K562 (cell line): ENCODE results near the gene SVIL. TPM values are rescaled to one million over a fixed set of nuclear protein-coding genes. Genes with fewer than 3 reads are reported as not detected.

ENCODE experiments used
- ATAC-seq: fragments of 200-7000 bp; cut with Tn5 transposase; 3 replicates; pipeline ENCODE4 v1.9.1; 2020; ENCODE audit warnings: moderate library complexity
- BruUV-seq: library from RNA; stranded (reverse); fragments of 400-500 nt; replicated peaks from 2 replicates; lab custom pipeline; 2021; lab: Mats Ljungman, UMichigan
- CTCF ChIA-PET: fragments of 300-600 bp; formaldehyde crosslinking; extraction: SDS; loops from one replicate; lab custom pipeline; 2021; ENCODE audit warnings: low intra/inter-chr PET ratio; lab: Yijun Ruan, JAX
- POLR2A ChIA-PET: fragments of 300-600, 350-650 bp; sonication (Branson Sonifier 250); formaldehyde crosslinking; extraction: SDS; loops from one replicate; lab custom pipeline; 2021; ENCODE audit warnings: antibody characterized with exemption, inconsistent platforms; lab: Yijun Ruan, JAX
- DNase-seq, 4 experiments: peaks; one replicate each; pipeline versions ENCODE4 v3.0.0 to v3.0.0-alpha.2; 2011 to 2018; ENCODE audit warnings: low spot score in 3 of 4, mixed read lengths in 3 of 4; ENCODE audit errors: extremely low read depth in 1 of 4
- FAIRE-seq: peaks from 2 replicates; lab custom pipeline; 2011; peaks lifted over from hg19 to GRCh38; lab: Jason Lieb, UNC
- H2AFZ ChIP-seq: 2 replicates; pipeline ENCODE4 v1.6.0; 2011; ENCODE audit warnings: low read depth, low read length, control low read depth, inconsistent platforms
- H3K27ac ChIP-seq: fragments of 200-600 bp; 3 replicates; pipeline ENCODE4 v1.8.0; 2011; ENCODE audit warnings: low read depth, mild to moderate bottlenecking, control low read depth, inconsistent platforms, low read length, moderate library complexity, mixed read lengths; ENCODE audit errors: extremely low read depth
- H3K27me3 ChIP-seq, 2 experiments: fragments of 300-600 bp in 1 of 2; 2 replicates in 1 of 2; 3 replicates in 1 of 2; pipeline versions ENCODE4 v1.6.0 to v1.8.0; 2011; ENCODE audit warnings: inconsistent platforms in 2 of 2, low read length in 2 of 2, mild to moderate bottlenecking in 1 of 2, mixed read lengths in 1 of 2, moderate library complexity in 1 of 2; ENCODE audit not compliant: control insufficient read depth in 2 of 2, insufficient read depth in 2 of 2
- H3K36me3 ChIP-seq: fragments of 300-600 bp; 3 replicates; pipeline ENCODE4 v1.8.0; 2011; ENCODE audit warnings: mild to moderate bottlenecking, low read length, inconsistent platforms; ENCODE audit not compliant: control insufficient read depth, insufficient read depth
- H3K4me1 ChIP-seq, 2 experiments: fragments of 200-600 bp in 1 of 2; replicated peaks in 1 of 2; 2 replicates in 1 of 2; 3 replicates in 1 of 2; pipeline versions ENCODE4 v1.5.1 to v1.8.0; 2011; ENCODE audit warnings: inconsistent platforms in 2 of 2, low read length in 2 of 2, mild to moderate bottlenecking in 1 of 2, mixed read lengths in 1 of 2, moderate library complexity in 1 of 2; ENCODE audit not compliant: control insufficient read depth in 2 of 2, insufficient read depth in 2 of 2
- H3K4me2 ChIP-seq: 2 replicates; pipeline ENCODE4 v1.6.1; 2011; ENCODE audit warnings: low read length, control low read depth, inconsistent platforms, mixed read lengths; ENCODE audit not compliant: insufficient read depth
- H3K4me3 ChIP-seq: fragments of 200-600 bp; sonication (generic), shearing (Covaris generic); 2 replicates; pipeline ENCODE4 v1.5.1; 2016; ENCODE audit warnings: control low read depth, inconsistent platforms
- H3K79me2 ChIP-seq: fragments of 200-600 bp; 3 replicates; pipeline ENCODE4 v1.8.0; 2011; ENCODE audit warnings: low read length, inconsistent platforms; ENCODE audit not compliant: control insufficient read depth, insufficient read depth
- H3K9ac ChIP-seq, 2 experiments: 2 replicates each; pipeline versions ENCODE4 v1.6.0 to v1.6.1; 2011; ENCODE audit warnings: low read depth in 2 of 2, low read length in 2 of 2, control low read depth in 1 of 2, inconsistent platforms in 1 of 2, mild to moderate bottlenecking in 1 of 2, mixed read lengths in 1 of 2; ENCODE audit not compliant: insufficient read depth in 1 of 2
- H3K9me1 ChIP-seq: one replicate; pipeline ENCODE4 v1.6.0; 2011; ENCODE audit warnings: inconsistent platforms, mild to moderate bottlenecking, low read length, moderate library complexity; ENCODE audit not compliant: control insufficient read depth, insufficient read depth
- H3K9me3 ChIP-seq: replicated peaks from 2 replicates; pipeline ENCODE4 v1.5.1; 2011; ENCODE audit warnings: low read depth, low read length, inconsistent platforms; ENCODE audit not compliant: control insufficient read depth, insufficient read depth
- H4K20me1 ChIP-seq: replicated peaks from 2 replicates; pipeline ENCODE4 v1.6.1; 2011; ENCODE audit warnings: low read length, inconsistent platforms, mixed read lengths; ENCODE audit not compliant: control insufficient read depth, insufficient read depth
- ETS1 ChIP-seq: conservative IDR thresholded peaks from 2 replicates; pipeline ENCODE4 v1.6.1; 2011; ENCODE audit warnings: low read depth, mild to moderate bottlenecking, low read length; ENCODE audit not compliant: control insufficient read depth
- HDGF ChIP-seq: fragments of 450-650 bp; IDR thresholded peaks from 2 replicates; pipeline ENCODE4 v1.6.1; 2016
- HNRNPK ChIP-seq: fragments of 200-400 bp; formaldehyde crosslinking; IDR thresholded peaks from one replicate; pipeline ENCODE4 v1.6.1; 2018; ENCODE audit warnings: mild to moderate bottlenecking, low read depth, low read length; ENCODE audit not compliant: poor library complexity, severe bottlenecking
- KDM1A ChIP-seq, 2 experiments: fragments of 450-650 bp; IDR thresholded peaks; 2 replicates each; pipeline ENCODE4 v1.6.1; 2016; ENCODE audit warnings: mild to moderate bottlenecking in 2 of 2
- NONO ChIP-seq, 2 experiments: fragments of 200-400 bp in 1 of 2; fragments of 450-650 bp in 1 of 2; formaldehyde crosslinking in 1 of 2; IDR thresholded peaks; 2 replicates each; pipeline ENCODE4 v1.6.1; 2017; ENCODE audit warnings: low read depth in 2 of 2, mild to moderate bottlenecking in 2 of 2, moderate library complexity in 2 of 2, low read length in 1 of 2
- PURB ChIP-seq: sonication (generic); formaldehyde crosslinking; IDR thresholded peaks from 2 replicates; pipeline ENCODE4 v1.9.0; 2021; ENCODE audit warnings: low read depth, mild to moderate bottlenecking, missing genetic modification reagents
- SRSF9 ChIP-seq: fragments of 200-400 bp; formaldehyde crosslinking; IDR thresholded peaks from 2 replicates; pipeline ENCODE4 v1.6.1; 2017; ENCODE audit warnings: low read depth, low read length, borderline replicate concordance
- STAG1 ChIP-seq: sonication (generic); formaldehyde crosslinking; IDR thresholded peaks from 2 replicates; pipeline ENCODE4 v1.5.0; 2020; ENCODE audit warnings: missing genetic modification reagents, borderline replicate concordance
- ZNF253 ChIP-seq: fragments of 250-450 bp; sonication (Bioruptor Pico); conservative IDR thresholded peaks from 2 replicates; pipeline ENCODE4 v1.6.1; 2021; ENCODE audit warnings: mild to moderate bottlenecking
- ZNF586 ChIP-seq: fragments of 450-650 bp; formaldehyde crosslinking; conservative IDR thresholded peaks from 2 replicates; pipeline ENCODE4 v1.4.0; 2020; ENCODE audit warnings: mild to moderate bottlenecking, moderate library complexity
- WGBS: fragments of 100-300 bp; shearing (Covaris generic); methylation state at CpG from one replicate; pipeline ENCODE4 v1.1.6; 2016; ENCODE audit warnings: low coverage, mixed read lengths; ENCODE audit not compliant: insufficient coverage; ENCODE audit errors: missing lambda C conversion rate; 5-methylcytosine and 5-hydroxymethylcytosine counted together
- in situ Hi-C: fragments of 300-500 bp; cut with MboI; formaldehyde crosslinking; loops from 4 replicates; pipeline ENCODE4 v1.15.0; 2018; ENCODE audit warnings: inconsistent platforms, mixed read lengths
- intact Hi-C: fragments of 100-400 bp; cut with micrococcal nuclease; formaldehyde crosslinking; loops from 2 replicates; pipeline ENCODE4 v1.14.2; 2022
- polyA plus RNA-seq, 8 experiments: library from polyadenylated mRNA; depleted of rRNA in 4 of 8; stranded (reverse) in 5 of 8; unstranded in 3 of 8; fragments of >200 nt; fragmentation: Nextera tagmentation in 2 of 8; fragmentation: Illumina TruSeq in 1 of 8; extraction: Ambion mirVana in 2 of 8; extraction: Trizol in 1 of 8; gene quantifications; 2 replicates each; pipeline versions ENCODE4 v1.2.1 to v1.2.3, GENCODE V29; 2011 to 2014; ENCODE audit warnings: inconsistent platforms in 1 of 8, missing spikeins in 1 of 8
- total RNA-seq, 7 experiments: library from RNA; depleted of rRNA in 6 of 7; stranded (reverse); fragments of >200 nt in 6 of 7; fragmentation: Illumina TruSeq in 2 of 7; extraction: Trizol in 2 of 7; gene quantifications; 2 replicates each; pipeline versions ENCODE4 v1.2.1 to v1.2.3, GENCODE V29; 2011 to 2021; ENCODE audit warnings: low replicate concordance in 1 of 7

Gene SVIL
- total and polyA plus RNA-seq, 9 of the 15 experiments (the other 6 are each of a cell fraction or from before 2014, with no cell fraction given), result under 0.01 to 0.18 (median 0.05) TPM; not detected in 3

GRCh38 chr10:29579455-29579970, 55.3 kb downstream of the SVIL start:
- Histone ChIP-seq H3K4me3 (no peak overlapping the region), H3K27ac (no peak overlapping the region), H2AFZ (no peak overlapping the region), H3K4me1 (no peaks in the 10 kb centered on the region), H3K27me3 (peaks cover 0 to 26% of the 10 kb centered on the region in 2 experiments; a peak in 4 of 5 replicates), H3K9me1 (no peaks in the 10 kb centered on the region), H3K9me3 (no peaks in the 10 kb centered on the region), H3K4me2 (no peak overlapping the region), H3K36me3 (no peaks in the 10 kb centered on the region), H3K79me2 (no peaks in the 10 kb centered on the region), H4K20me1 (no peaks in the 10 kb centered on the region), H3K9ac (no peak overlapping the region)
- DNase-seq, result no peak
- no TSS peak for BruUV-seq
- WGBS, result 1% methylated on average over 12 of the region's 12 CpGs
- no peak for FAIRE-seq
- no peak for ATAC-seq
- in situ Hi-C loops (no loop called here), intact Hi-C loops (no loop called here)
- ChIA-PET CTCF (no interaction called here), POLR2A (interaction anchor here (1.3 kb wide), 1 partner anchor 9 kb away, joined by 3 read pairs; no protein-coding TSS in a partner anchor)
- no peak for TF ChIP-seq HNRNPK
- no peak for TF ChIP-seq ETS1
- no peak for TF ChIP-seq KDM1A (IDR thresholded peaks at IDR 0.05)
- no peak for TF ChIP-seq ZNF253 (CRISPR knock-in tag)
- TF ChIP-seq PURB (CRISPR knock-in tag), result no peak
- no peak for TF ChIP-seq STAG1 (CRISPR knock-in tag)
- no peak for TF ChIP-seq HDGF
- TF ChIP-seq NONO (IDR thresholded peaks at IDR 0.05; ENCODE audit: low read depth in 2 of 2, low read length in 1 of 2), result no peak
- no peak for TF ChIP-seq ZNF586 (CRISPR knock-in tag)
- TF ChIP-seq SRSF9, result no peak
